GM18502 (cell line): ENCODE data around the gene RANBP3.
A peak's percentile ranks its signal among the peaks of the same experiment; 100 is the strongest.

Source experiments
- ATAC-seq: cut with Tn5 transposase; IDR thresholded peaks from one replicate; pipeline ENCODE4 v1.9.1; 2021; ENCODE audit warnings: mild to moderate bottlenecking; ENCODE audit not compliant: unreplicated experiment, poor library complexity

Gene RANBP3

GRCh38 chr19:5913739-5914357 is 64.1 kb downstream of the RANBP3 start, which contains the start of gene CAPS:
TSS of gene CAPS (plus strand) at chr19:5914254. CDS start at chr19:5914407, 153 bp downstream.
- ATAC-seq, result no peak

DNA sequence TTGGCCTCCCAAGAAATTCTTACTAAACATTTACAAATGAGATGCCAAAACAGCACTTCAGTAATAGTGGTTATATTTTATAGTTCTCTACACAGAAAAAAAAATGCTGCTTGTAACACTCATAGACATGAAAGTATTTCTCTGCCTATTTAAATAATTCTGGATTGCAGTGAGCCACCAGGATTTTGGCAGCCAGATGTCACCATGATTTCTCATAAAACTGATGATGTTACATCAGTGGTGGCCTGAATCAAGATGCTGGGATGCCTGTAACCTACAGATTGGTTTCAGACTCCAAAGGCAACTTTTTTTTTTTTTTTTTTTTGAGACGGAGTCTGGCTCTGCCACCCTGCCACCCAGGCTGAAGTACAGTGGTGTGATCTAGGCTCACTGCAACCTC is 66.6 kb downstream of the RANBP3 start:
- no peak for ATAC-seq

- no peak for ATAC-seq
These were observed 67.4 kb downstream of the RANBP3 start for GRCh38 chr19:5910638-5910907.

DNA sequence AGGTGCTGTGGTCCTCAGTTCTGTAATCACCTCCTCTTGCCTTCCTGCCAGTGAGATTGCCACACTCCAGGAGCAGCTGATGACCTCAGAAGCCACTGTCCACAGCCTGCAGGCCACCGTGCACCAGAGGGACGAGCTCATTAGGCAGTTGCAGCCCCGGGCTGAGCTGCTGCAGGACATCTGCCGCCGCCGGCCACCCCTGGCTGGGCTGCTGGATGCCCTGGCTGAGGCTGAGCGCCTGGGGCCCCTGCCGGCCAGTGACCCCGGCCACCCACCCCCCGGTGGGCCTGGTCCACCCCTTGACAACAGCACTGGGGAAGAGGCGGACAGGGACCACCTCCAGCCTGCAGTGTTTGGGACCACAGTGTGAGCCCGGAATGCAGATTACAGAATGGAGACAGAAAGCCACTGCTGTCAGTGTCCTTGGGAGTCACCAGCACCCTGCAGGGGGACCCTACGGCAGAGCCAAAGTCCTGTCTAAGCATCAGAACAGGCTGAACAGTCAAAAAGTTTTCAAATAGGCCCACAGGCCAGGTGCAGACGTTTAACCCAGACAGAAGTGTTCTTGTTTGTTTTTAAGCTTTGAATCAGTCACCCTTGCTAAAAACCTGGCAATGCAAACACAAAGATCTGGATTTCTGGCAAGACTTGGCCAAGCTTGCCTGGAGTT is 69.0 kb downstream of the RANBP3 start:
- ATAC-seq, result no peak

- ATAC-seq, result no peak
These were observed 70.7 kb downstream of the RANBP3 start for GRCh38 chr19:5907241-5907640.

GRCh38 chr19:5905114-5905778 is 72.7 kb downstream of the RANBP3 start:
- no peak for ATAC-seq

DNA sequence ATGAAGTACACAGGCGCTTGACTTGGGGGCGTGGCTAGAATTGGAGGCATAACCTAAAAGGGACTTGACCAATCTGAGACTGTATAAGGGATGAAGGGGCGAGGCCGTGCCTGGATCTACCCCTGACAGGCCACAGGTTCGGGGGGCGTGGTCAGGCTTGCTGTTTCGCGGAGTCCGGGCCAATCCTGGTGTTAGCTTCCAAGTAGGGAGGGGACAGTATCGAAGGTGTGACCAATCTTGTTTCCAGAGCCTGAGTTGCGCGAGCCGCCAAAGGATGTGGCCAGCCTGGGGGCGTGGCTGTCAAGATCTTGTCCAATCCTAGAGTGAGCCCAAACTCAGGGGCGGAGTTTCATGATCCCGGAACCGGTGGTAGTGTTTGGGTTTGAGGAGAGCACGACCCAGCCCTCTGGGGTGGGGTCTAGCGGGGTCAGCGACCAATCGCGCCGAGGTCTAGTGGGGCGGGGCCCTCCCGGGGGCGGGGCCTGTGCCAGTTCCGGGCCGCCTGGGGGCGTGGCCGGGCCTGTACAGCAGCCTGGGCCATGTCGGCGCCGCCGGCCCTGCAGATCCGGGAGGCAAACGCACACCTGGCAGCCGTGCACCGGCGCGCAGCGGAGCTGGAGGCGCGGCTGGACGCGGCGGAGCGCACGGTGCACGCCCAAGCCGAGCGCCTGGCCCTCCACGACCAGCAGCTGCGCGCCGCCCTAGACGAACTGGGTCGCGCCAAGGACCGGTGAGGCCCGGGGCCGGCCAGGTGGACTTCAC is 73.4 kb downstream of the RANBP3 start, which contains the start of gene VMAC:
VMAC (plus strand) TSS at position 521 of the 762 bp plus-strand sequence; CDS start at position 540, 19 bp downstream.
- ATAC-seq, result peak; percentile 77

GRCh38 chr19:5903624-5904351 is 74.2 kb downstream of the RANBP3 start, which contains the start of gene NDUFA11:
TSS of gene NDUFA11 (minus strand) at chr19:5903790. CDS start at chr19:5903708, 82 bp downstream.
- peak; percentile 44 for ATAC-seq

- no peak for ATAC-seq
These were observed 74.8 kb downstream of the RANBP3 start for GRCh38 chr19:5903056-5903623.

DNA sequence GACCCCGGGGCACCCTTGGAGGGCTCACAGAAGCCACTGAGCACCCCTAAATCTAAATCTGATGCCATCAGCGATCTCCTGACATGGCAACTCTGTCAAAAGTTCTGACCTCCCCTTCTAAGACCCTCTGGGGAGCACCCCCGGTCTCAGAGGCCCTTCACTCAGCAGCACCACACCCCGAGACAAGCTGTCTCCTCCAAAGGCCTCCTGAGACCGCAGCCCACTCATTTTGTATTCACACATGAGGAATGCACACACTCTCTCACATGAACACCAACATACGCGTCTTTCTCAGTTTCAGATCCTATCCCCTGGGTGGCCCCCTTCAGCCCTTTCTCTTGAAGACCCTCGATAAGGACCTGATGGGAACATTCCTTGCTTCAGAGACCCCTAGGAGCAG is 77.0 kb downstream of the RANBP3 start:
- no peak for ATAC-seq

GRCh38 chr19:5899728-5900526 is 78.0 kb downstream of the RANBP3 start:
- ATAC-seq, result no peak

- ATAC-seq, result no peak
These were observed 80.6 kb downstream of the RANBP3 start for GRCh38 chr19:5897189-5897969.

- no peak for ATAC-seq
These were observed 81.4 kb downstream of the RANBP3 start for GRCh38 chr19:5896365-5897076.

GRCh38 chr19:5895890-5896289 is 82.0 kb downstream of the RANBP3 start:
- ATAC-seq, result no peak

DNA sequence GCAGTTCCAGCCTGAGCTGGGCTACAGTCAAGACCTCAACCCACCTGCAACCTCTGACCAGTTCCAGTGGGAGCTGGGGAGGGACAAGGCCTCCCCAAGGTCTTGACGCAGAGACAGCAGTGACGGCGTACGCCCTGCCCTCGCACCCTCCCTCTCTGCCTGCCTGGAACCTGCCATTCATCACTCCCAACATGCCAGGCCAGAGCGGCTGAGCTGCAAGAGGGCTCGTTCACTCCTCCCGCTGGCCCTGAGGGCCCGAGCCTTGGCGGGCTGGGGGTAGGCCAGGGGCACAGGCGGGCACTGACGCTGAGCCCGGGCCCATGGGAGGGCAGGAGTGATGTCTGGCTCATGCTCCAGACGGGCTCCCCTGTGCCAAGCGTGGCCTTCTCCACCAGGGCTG is 82.5 kb downstream of the RANBP3 start:
- ATAC-seq, result no peak

DNA sequence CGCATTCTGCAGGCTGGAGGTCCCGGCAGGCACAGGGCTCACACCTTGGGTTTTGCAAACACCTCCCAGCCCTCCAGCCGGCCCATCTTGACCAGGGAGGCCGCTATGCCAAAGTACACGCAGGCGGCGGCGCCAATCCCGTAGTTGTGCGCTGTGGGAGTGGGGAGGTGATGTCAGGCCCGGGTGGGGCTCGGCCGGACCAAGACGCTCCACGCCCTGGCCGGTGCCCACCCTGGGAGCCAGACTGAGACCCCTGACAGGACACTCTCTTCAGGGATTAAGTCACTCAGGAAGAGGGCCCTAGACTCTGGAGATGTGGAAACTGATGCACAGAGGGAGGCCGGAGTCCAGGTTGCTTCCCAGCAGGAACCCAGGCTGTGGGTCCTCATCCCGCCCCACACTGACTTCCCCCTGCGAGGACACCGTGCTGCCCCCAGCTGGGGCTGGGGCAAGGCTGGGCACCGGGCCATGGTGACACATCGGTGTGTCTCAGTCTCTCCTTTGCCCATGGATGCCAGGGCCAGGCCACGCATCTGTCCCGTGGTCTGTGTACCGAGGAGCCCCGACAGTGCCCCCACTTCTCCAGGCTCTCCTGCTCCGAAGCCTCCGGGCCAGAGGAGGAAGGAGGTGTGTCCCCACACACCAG is 83.1 kb downstream of the RANBP3 start:
- ATAC-seq, result no peak
